Stimulated activated CD8-positive, alpha-beta memory T cell treated with anti-CD3 and anti-CD28 coated beads, Interleukin-15, amount 100 ng/mL, for 1 hour (primary cell): ENCODE measurements around the gene CACNA1E.
"Not testable (repeated sequence)": the region's sequence is repeated elsewhere in the genome, so short reads cannot be mapped to it uniquely, and the experiment has no call there.

Experiments
- DNase-seq: peaks from one replicate; pipeline ENCODE4 v3.0.0-alpha.2; 2020; ENCODE audit warnings: low read depth

The CACNA1E gene

GRCh38 chr1:181517181-181517875 lies 34.0 kb downstream of the CACNA1E start:
- DNase-seq = no peak

GRCh38 chr1:181518152-181518551 lies 34.8 kb downstream of the CACNA1E start:
- no peak for DNase-seq

GRCh38 chr1:181522864-181523263 lies 39.5 kb downstream of the CACNA1E start:
- DNase-seq = no peak

GRCh38 chr1:181525104-181525721 lies 41.9 kb downstream of the CACNA1E start:
- DNase-seq = no peak

GRCh38 chr1:181528241-181528640 lies 44.9 kb downstream of the CACNA1E start:
- not testable (repeated sequence) for DNase-seq

GRCh38 chr1:181531441-181531840 lies 48.1 kb downstream of the CACNA1E start:
- DNase-seq = no peak

GRCh38 chr1:181531951-181532600 lies 48.8 kb downstream of the CACNA1E start:
- DNase-seq = no peak

- DNase-seq = no peak
These were observed 55.5 kb downstream of the CACNA1E start for GRCh38 chr1:181538836-181539235.

GRCh38 chr1:181541458-181541857 lies 58.1 kb downstream of the CACNA1E start:
- no peak for DNase-seq

GRCh38 chr1:181541947-181542346 lies 58.6 kb downstream of the CACNA1E start:
- no peak for DNase-seq

- DNase-seq = not testable (repeated sequence)
These were observed 59.1 kb downstream of the CACNA1E start for GRCh38 chr1:181542406-181542805.

GRCh38 chr1:181545395-181545794 lies 62.1 kb downstream of the CACNA1E start:
- no peak for DNase-seq

GRCh38 chr1:181548497-181548896 lies 65.2 kb downstream of the CACNA1E start:
- DNase-seq = no peak

- DNase-seq = no peak
These were observed 67.9 kb downstream of the CACNA1E start for GRCh38 chr1:181551249-181551648.

- no peak for DNase-seq
These were observed 68.4 kb downstream of the CACNA1E start for GRCh38 chr1:181551754-181552153.

GRCh38 chr1:181554465-181554864 lies 71.1 kb downstream of the CACNA1E start:
- DNase-seq = no peak

- DNase-seq = no peak
These were observed 73.3 kb downstream of the CACNA1E start for GRCh38 chr1:181556631-181557030.

- no peak for DNase-seq
These were observed 74.0 kb downstream of the CACNA1E start for GRCh38 chr1:181557313-181557712.

- no peak for DNase-seq
These were observed 75.1 kb downstream of the CACNA1E start for GRCh38 chr1:181558416-181558815.

GRCh38 chr1:181559142-181559541 lies 75.8 kb downstream of the CACNA1E start:
- no peak for DNase-seq

- no peak for DNase-seq
These were observed 79.1 kb downstream of the CACNA1E start for GRCh38 chr1:181562395-181562794.

- DNase-seq = no peak
These were observed 85.4 kb downstream of the CACNA1E start for GRCh38 chr1:181568736-181569135.

GRCh38 chr1:181577475-181577874 lies 94.2 kb downstream of the CACNA1E start:
- no peak for DNase-seq
